Stimulated activated CD8-positive, alpha-beta memory T cell treated with anti-CD3 and anti-CD28 coated beads, Interleukin-15, amount 100 ng/mL, for 24 hours (primary cell): Measurements from ENCODE around the gene BSG.
A peak's percentile ranks its signal among the peaks of the same experiment; 100 is the strongest.
"Not testable (repeated sequence)": the region's sequence is repeated elsewhere in the genome, so short reads cannot be mapped to it uniquely, and the experiment has no call there.

Experiments
- DNase-seq: peaks from one replicate; pipeline ENCODE4 v3.0.0-alpha.2; 2020; ENCODE audit warnings: low read depth

Gene BSG

GRCh38 chr19:572743-573518 is 535 bp downstream of the BSG start:
- DNase-seq = no peak

DNA sequence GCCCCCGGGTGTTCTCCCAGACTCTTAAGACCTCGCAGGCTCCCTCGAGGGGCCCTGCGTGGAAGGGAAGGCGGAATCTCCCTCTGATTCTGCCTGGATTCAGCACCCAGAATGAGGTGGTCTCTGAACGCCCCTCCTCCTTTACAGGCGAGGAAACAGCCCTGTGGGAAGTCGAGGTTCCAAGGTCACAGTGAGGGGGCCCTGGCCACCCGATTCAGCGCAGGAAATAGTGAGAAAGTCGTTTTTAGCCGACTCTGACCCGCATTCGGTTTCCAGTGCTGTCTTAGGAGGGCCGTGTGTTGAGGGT is 1.1 kb downstream of the BSG start:
- DNase-seq = no peak

DNA sequence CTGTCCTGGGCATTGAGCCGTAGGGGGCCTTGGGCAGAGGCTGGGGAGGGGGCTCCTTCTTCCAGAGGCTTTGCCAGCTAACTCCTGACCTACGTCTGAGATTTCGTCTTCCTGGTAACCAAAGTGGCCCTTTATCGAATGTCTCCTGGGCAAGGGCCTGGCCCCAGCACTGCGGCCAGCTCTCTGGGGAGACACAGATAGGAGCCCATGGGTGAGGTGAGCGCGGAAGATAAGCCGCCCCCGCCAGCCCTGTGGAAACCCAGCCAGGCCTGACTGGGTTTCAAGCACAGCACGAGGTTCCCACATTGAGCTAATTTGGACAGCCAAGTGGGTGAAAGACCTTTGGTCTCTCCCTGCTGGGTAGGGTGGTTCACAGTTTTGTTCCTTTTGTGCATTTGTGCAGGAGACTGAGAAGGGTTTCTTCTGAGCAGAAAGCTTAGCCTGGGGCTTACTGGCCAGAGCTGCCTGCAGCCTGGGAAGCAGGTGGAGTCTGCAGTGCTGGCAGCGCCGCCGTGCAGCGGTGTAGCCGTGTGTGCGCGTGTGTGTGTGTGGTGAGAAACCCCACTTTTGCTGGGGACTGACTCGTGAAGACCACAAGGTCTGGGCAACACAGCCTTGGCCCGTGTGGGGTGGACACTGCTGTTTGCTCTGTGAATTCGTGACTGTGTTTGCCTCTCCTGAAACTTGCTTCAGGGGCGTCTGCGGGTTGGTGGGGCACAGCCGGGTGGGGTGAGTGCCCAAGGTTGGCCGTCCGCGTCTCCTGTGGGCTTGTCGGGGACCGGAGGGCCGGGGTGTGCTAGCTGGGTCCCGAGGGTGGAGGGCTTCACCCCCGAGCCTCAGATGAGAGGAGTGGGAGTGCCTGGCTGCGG is 2.5 kb downstream of the BSG start:
- DNase-seq = no peak

GRCh38 chr19:575527-576506 is 3.4 kb downstream of the BSG start:
- DNase-seq = no peak

DNA sequence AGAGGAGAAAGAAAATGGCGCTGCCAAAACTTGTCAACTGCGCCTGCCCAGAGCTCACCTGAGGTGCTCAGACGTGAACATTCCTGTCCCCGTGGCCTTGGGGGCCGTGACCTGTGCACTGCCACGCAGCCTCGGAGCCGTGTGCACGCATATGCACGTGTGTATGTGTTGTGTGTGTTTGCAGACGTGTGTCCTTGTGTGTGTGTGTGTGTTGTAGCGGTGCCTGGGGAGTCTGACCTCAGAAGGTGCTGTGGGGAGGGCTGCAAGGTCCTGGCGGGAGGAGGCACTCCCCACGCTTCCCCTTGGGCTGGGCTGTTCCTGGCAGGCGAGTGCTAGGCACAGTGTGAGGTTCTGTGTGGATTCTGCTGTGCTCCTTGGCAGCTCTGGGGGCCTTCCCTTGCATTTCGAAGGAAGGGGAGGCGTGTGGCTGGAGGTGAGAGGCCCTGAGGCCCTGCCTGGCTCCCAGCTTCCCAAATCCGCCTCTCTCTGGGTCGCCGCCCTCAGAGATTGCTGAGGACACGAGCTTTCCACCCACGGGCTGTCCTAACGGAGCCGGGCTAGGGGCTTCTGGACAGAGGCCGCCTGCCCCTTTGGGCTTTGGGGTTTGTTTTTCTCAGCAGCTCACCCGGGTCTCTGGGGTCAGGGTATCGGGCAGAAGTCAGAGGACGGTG is 4.5 kb downstream of the BSG start:
- DNase-seq = no peak

- no peak for DNase-seq
Measured at GRCh38 chr19:577439-578392, 5.3 kb downstream of the BSG start.

GRCh38 chr19:579111-579841 is 6.9 kb downstream of the BSG start:
- no peak for DNase-seq

DNA sequence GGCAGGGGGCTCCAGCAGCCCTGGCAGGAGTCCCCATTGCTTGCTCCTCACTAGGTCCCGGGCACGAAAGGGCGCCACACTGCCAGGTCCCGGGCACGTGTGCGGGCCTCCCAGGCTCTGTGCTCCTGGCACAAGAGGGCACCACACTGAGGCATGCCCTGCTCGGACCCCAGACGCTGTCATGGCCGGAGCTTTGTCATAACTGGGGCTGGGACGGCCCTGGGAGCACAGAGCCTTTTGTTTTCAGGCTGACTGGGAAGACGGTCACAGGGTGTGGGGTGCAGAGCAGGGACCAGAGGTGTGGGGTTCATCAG is 7.4 kb downstream of the BSG start:
- DNase-seq = no peak

- DNase-seq = no peak
Measured at GRCh38 chr19:580274-580835, 8.0 kb downstream of the BSG start.

DNA sequence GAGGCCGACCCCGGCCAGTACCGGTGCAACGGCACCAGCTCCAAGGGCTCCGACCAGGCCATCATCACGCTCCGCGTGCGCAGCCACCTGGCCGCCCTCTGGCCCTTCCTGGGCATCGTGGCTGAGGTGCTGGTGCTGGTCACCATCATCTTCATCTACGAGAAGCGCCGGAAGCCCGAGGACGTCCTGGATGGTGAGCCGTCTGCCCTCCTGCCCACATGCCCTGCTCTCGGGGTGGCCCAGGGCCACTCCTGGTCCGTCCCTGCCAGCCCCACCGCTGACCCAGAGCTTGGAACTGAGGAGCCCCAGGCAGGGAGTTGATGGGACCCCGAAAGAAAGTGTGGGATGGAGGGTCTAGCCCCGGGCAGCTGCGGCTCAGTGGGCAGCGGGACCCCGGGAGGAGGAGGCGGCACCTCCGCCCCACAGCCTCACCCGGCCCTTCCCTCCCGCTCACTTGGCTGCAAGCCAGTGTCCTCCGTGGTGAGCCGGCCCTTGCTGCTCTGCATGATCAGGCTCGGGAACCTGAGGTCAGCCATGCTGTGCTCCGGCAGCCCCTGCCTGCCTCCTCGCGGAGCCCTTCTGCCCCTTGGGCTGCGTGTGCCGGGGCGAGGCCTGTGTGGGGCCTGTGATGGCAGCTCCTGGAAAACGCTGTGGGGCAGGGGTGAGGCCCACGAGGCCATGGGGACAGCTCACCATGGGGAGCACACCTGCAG is 9.2 kb downstream of the BSG start:
- DNase-seq = no peak

- DNase-seq = no peak
Measured at GRCh38 chr19:582497-583197, 10.3 kb downstream of the BSG start.

- DNase-seq = no peak
Measured at GRCh38 chr19:583198-583967, 11.0 kb downstream of the BSG start.

DNA sequence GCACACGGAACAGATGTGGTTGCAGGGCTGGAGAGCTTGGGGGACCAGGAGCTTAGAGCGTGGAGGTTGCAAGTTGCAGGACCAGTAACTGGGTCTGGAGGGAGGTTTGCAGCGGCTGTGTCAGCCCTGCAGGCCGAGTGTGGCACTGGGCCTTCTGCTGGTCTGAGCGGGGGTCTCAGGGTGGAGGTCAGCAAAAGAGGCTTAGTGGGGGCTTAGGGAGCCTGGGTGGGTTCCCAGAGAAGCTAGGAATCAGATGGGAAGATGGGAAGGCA is 11.5 kb downstream of the BSG start:
- DNase-seq = no peak

- peak; percentile 47 for DNase-seq
Measured at GRCh38 chr19:584240-585001, 12.0 kb downstream of the BSG start.

- not testable (repeated sequence) for DNase-seq
Measured at GRCh38 chr19:585146-585545, 12.8 kb downstream of the BSG start.

DNA sequence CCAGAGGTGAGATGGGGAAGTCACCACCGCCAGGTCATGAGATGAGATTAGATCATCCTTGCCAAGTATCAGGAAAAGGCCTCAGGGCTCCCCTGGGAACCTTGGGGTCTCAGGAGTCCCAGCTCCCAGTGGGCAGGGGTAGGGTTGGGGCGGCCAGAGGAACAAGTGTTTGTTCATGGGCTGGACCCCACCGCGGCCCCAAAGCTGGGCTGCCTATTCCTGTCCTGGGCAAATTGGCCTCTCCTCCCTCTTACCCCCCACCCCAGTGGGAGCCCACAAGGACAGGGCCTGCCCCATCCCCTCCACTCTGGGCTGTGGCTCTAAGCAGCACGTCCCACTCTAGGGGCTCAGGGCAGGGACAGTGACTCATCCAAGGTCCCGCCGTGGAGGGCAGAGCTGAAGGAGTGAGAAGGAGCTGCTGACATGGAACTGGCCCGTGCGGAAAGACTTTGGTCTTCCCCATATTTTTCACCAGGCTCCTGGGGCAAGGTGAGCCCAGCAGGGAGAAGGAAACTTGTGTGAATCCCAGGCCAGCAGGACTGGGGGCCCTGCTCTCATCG is 13.2 kb downstream of the BSG start:
- no peak for DNase-seq
